Measurements from ENCODE around the gene CDCA4.

CDCA4 gene

DNA sequence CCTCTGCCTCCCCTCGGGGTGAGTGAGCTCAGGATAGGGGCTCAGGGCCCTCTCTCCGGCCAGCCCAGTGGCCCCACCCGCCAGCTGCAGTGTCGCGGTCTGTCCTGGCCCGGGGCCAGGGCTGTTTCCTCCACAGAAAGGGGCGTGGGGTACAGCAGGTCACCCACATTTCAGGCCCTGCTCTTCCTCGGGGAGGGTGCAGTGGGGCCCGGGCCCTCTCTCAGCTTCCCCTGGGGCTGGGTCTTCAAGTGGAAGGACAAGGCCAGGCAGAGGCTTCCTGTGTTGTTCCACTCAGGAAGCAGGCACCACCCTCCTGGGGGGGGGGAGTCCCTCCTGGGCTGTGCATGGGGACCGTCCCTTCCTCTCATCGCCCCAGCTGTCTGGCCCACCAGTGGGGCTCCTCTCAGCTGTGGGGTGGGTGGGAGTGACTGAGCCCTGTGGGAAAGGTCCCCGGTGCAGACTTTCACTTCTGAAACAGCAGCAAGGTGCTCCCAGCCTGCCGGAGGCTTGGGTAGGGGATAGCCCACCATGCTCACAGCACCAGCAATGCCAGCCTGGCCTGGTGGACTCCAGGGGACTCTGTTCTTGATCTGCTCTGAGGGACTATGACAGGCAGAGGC lies 40.7 kb upstream of the CDCA4 start:
- DNase-seq (ENCODE audit: low read depth), result no peak
- H3K4me3 ChIP-seq (replicated peaks; ENCODE audit: low read depth, low read length), result no peak overlapping the region
- TF ChIP-seq, protein P1, sequence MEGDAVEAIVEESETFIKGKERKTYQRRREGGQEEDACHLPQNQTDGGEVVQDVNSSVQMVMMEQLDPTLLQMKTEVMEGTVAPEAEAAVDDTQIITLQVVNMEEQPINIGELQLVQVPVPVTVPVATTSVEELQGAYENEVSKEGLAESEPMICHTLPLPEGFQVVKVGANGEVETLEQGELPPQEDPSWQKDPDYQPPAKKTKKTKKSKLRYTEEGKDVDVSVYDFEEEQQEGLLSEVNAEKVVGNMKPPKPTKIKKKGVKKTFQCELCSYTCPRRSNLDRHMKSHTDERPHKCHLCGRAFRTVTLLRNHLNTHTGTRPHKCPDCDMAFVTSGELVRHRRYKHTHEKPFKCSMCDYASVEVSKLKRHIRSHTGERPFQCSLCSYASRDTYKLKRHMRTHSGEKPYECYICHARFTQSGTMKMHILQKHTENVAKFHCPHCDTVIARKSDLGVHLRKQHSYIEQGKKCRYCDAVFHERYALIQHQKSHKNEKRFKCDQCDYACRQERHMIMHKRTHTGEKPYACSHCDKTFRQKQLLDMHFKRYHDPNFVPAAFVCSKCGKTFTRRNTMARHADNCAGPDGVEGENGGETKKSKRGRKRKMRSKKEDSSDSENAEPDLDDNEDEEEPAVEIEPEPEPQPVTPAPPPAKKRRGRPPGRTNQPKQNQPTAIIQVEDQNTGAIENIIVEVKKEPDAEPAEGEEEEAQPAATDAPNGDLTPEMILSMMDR (IDR thresholded peaks at IDR 0.05; ENCODE audit: low read length, missing control alignments), result no peak

DNA sequence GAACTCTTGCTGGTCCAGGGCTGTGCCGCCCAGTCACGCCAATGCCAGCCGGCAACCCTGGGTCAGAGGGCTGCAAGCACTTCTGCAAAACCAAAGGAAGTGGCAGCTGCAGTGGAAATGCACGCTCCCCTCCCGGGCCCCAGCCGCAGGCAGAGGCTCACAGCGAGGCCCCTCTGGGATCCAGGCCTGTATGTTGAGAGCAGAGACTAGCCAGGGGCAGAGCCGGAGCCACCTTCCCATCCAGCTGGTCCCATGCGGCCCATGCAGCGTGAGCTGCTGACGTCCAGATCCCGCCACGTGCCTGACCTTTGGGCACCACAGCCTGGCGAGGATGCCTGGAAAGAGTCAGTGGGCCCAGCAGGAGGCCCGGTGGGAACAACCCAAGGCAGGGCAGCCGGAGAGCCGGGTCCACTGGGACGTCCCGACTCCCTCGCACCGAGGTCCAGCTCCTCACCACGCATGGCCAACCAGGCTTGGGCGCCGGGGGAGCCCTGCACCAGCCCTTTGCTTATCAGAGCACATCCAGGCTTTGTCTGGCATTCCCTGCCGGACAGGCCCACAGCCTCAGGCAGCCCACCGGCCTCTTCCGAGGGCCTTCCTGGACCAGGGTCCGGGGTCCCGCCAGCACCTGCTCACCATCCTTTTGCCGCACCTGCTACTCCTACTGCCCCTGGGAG lies 40.0 kb upstream of the CDCA4 start:
- TF ChIP-seq, protein P1 (IDR thresholded peaks at IDR 0.05; ENCODE audit: low read length, missing control alignments), result no peak
- no peak for DNase-seq (ENCODE audit: low read depth)
- H3K4me3 ChIP-seq (replicated peaks; ENCODE audit: low read depth, low read length), result no peak overlapping the region

DNA sequence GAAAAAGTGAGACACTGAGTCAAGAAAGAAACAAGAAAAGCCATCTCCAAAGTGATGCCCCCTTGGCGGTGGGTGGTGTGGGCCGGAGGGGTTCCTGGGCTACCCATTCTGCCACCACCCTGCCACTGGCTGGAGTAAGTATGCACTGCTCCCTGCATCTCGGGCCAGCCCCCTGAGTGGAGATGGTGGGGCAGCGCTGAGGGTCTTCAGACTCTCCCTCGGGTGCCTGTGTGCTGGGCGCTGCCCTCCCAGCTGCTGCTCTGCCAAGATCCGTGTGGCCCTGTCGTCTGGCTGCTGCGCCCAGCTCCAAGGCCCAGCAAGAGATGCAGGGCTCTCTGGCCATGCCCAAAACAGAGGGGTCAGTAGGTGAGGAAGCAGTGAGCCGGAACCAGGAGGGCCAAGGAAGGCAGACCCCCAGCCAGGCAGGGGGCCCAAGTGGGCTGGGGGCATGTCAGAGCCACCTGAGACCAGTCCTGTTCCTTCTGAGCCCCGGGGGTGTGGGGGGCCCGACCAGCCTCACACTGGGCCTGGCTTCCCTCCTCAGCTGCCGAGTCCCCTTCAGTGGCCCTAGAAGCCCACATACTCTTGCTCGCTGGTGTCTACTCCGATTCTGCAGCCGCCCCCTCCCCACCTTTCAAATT lies 39.2 kb upstream of the CDCA4 start:
- H3K4me3 ChIP-seq (replicated peaks; ENCODE audit: low read depth, low read length), result no peak overlapping the region
- DNase-seq (ENCODE audit: low read depth), result no peak

DNA sequence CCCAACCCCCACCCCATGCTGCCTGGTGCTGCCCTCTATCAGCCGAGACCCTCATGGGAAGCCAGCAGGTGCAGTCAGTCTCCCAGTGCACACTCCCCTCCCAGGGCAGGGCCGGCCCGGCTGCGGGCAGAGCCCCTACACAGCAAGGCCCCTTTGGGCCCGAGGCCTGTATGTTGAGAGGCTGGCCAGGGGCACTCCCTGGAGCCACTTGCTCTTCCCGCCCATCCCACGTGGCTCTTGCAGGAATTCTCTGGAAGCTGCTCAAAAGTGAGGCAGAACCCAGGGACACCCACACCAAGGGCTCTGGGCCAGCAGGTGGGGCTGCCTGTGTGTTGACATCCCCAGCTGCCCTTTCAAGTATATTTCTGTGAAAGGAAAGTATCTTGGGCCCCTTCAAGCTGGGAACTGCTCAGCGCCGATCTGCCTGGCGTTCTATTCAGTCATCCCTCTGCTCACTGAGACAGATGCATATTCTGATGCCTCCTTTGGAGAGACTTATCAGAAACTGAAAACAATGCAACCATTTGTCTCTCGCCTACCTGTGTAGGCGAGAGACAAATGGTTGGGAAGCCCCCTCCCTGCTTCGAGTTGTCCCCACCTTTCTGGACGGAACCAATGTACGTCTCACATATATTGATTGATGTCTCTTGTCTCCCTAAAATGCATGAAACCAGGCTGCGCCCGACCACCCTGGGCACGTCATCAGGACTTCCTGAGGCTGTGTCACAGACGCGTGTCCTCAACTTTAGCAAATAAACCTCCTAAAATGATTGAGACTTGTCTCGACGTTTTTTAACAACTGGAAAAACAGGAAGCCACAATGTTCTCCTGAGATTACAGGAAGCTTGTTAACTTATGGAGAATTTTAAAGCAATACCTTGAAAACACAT lies 38.4 kb upstream of the CDCA4 start:
- no peak for DNase-seq (ENCODE audit: low read depth)
- TF ChIP-seq, protein P1 (IDR thresholded peaks at IDR 0.05; ENCODE audit: low read length, missing control alignments), result no peak
- no peak overlapping the region for H3K4me3 ChIP-seq (replicated peaks; ENCODE audit: low read depth, low read length)

More for the DNA sequence above, 39.2 kb upstream of the CDCA4 start:
- TF ChIP-seq, protein P1 (IDR thresholded peaks at IDR 0.05; ENCODE audit: low read length, missing control alignments), result no peak

DNA sequence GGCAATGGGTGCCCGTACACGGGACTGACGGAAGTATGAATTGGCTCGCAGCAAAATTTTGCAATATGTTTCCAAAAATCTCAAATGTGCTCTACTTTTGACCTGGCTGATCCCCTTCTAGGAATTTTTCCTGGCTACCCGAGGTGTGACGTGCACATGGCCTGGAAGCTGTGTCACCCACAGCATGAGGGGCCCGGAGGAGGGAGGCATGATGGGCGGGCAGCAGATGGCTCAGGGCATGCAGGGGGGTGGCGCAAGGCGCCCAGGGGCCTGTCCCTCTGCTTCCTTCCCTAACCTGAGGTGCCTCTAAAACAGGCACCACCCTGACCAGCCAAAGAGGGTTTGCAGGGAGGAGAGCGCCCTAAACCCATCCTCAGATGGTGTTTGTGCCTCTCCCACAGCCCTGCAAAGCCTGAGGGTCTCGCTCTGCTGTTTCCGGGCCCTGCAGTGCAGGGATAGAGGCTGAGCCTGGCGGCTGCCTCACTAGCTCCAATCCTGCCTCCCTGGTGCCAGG lies 37.7 kb upstream of the CDCA4 start:
- no peak for DNase-seq (ENCODE audit: low read depth)
- H3K4me3 ChIP-seq (replicated peaks; ENCODE audit: low read depth, low read length), result no peak overlapping the region
- TF ChIP-seq, protein P1 (IDR thresholded peaks at IDR 0.05; ENCODE audit: low read length, missing control alignments), result no peak

DNA sequence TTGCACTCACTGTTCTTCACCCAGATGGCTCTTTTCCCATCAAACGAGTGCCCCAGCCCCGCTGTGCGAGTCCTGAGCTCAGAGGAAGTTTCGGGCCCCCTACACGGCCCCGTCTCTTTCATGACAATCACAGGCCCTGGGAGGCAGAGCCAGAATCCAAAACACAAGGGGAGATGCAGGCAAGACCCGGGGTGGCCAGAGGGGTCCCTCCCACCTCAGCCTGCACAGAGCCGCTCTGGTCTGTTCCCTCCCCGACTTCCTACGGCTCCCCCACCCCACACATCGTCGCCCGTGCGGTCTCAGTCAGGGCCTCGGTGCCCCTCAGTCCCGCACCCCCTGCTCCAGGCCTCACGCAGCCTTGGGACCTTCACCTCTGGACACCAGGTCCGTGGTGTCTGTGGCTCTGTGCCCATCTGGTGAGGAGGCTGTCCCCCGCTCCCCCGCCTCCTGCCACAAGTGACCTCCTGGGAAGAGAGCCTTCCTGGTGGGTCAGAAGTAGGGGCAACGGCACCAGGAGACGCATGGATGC lies 35.5 kb upstream of the CDCA4 start:
- TF ChIP-seq, protein P1 (IDR thresholded peaks at IDR 0.05; ENCODE audit: low read length, missing control alignments), result no peak
- no peak overlapping the region for H3K4me3 ChIP-seq (replicated peaks; ENCODE audit: low read depth, low read length)
- no peak for DNase-seq (ENCODE audit: low read depth)

Data from fibroblast of pulmonary artery (primary cell).